ENCODE data around the gene LCE1F. TPM values are rescaled to one million over a fixed set of nuclear protein-coding genes. Genes with fewer than 3 reads are reported as not detected.

Gene LCE1F
- polyA plus RNA-seq, 4 donors, result not detected

DNA sequence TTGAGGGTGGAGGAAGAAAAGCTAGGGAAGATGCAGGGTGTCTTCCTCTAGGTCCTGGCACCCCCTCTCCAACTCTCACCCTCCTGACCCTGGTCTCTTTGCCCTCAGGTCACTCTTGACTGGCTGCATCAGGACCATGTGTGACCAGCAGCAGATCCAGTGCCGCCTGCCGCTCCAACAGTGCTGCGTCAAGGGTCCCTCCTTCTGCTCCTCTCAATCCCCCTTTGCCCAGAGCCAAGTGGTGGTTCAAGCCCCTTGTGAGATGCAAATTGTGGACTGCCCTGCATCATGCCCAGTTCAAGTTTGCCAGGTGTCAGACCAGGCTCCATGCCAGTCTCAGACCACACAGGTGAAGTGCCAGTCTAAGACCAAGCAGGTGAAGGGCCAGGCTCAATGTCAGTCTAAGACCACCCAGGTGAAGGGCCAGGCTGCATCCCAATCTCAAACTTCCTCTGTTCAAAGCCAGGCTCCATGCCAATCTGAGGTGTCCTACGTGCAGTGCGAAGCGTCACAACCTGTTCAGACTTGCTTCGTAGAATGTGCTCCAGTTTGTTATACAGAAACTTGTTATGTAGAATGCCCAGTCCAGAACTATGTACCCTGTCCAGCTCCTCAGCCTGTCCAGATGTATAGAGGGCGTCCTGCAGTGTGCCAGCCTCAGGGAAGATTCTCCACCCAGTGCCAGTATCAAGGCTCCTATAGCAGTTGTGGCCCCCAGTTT is 15.3 kb upstream of the LCE1F start:
- FAIRE-seq, result no peak

DNA sequence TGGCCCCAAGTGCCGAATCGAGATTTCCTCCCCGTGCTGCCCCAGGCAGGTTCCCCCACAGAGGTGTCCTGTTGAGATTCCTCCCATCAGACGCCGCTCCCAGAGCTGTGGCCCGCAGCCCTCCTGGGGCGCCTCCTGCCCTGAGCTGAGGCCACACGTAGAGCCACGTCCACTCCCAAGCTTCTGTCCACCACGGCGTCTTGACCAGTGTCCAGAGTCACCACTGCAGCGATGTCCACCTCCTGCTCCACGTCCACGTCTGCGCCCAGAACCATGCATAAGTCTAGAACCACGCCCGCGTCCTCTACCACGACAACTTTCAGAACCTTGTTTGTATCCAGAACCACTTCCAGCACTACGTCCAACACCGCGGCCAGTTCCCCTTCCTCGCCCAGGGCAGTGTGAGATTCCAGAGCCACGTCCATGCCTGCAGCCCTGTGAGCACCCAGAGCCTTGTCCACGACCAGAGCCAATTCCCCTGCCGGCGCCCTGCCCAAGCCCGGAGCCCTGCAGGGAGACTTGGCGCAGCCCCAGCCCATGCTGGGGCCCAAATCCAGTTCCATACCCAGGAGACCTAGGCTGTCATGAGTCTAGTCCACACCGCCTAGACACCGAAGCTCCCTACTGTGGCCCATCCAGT is 14.3 kb upstream of the LCE1F start:
- Histone ChIP-seq H3K9me3 (ENCODE audit: control insufficient read depth in 2 of 2, insufficient read depth in 1 of 2, low read depth in 1 of 2, low read length in 1 of 2) (no peaks in the 10 kb centered on the region), H3K4me3 (ENCODE audit: low read depth in 1 of 3, low read length in 3 of 3) (no peak overlapping the region), H3K36me3 (ENCODE audit: control insufficient read depth in 3 of 3, insufficient read depth in 2 of 3, low read depth in 1 of 3, low read length in 3 of 3) (no peaks in the 10 kb centered on the region), H3K4me1 (ENCODE audit: control insufficient read depth in 3 of 3, insufficient read depth in 2 of 3, low read depth in 1 of 3, low read length in 2 of 3) (no peaks in the 10 kb centered on the region), H3K27me3 (ENCODE audit: control insufficient read depth in 3 of 3, insufficient read depth in 3 of 3, low read length in 3 of 3) (no peaks in the 10 kb centered on the region), H3K27ac (ENCODE audit: low read depth in 1 of 3, low read length in 2 of 3) (no peak overlapping the region)
- 90 to 92% (median 92%) methylated on average over 31 of the region's 31 CpGs for WGBS, 3 donors
- no peak for DNase-seq
- no peak for FAIRE-seq

More for the DNA sequence above, 15.3 kb upstream of the LCE1F start:
- no peak overlapping the region for H3K27ac ChIP-seq (ENCODE audit: low read depth in 1 of 3, low read length in 2 of 3)
- H3K27me3 ChIP-seq (ENCODE audit: control insufficient read depth in 3 of 3, insufficient read depth in 3 of 3, low read length in 3 of 3), result no peaks in the 10 kb centered on the region
- H3K4me1 ChIP-seq (ENCODE audit: control insufficient read depth in 3 of 3, insufficient read depth in 2 of 3, low read depth in 1 of 3, low read length in 2 of 3), result no peaks in the 10 kb centered on the region
- 71 to 90% (median 81%) methylated on average over 8 of the region's 8 CpGs for WGBS, 3 donors
- H3K36me3 ChIP-seq (ENCODE audit: control insufficient read depth in 3 of 3, insufficient read depth in 2 of 3, low read depth in 1 of 3, low read length in 3 of 3), result no peaks in the 10 kb centered on the region
- H3K9me3 ChIP-seq (ENCODE audit: control insufficient read depth in 2 of 2, insufficient read depth in 1 of 2, low read depth in 1 of 2, low read length in 1 of 2), result no peaks in the 10 kb centered on the region
- no peak for DNase-seq
- H3K4me3 ChIP-seq (ENCODE audit: low read depth in 1 of 3, low read length in 3 of 3), result no peak overlapping the region

DNA sequence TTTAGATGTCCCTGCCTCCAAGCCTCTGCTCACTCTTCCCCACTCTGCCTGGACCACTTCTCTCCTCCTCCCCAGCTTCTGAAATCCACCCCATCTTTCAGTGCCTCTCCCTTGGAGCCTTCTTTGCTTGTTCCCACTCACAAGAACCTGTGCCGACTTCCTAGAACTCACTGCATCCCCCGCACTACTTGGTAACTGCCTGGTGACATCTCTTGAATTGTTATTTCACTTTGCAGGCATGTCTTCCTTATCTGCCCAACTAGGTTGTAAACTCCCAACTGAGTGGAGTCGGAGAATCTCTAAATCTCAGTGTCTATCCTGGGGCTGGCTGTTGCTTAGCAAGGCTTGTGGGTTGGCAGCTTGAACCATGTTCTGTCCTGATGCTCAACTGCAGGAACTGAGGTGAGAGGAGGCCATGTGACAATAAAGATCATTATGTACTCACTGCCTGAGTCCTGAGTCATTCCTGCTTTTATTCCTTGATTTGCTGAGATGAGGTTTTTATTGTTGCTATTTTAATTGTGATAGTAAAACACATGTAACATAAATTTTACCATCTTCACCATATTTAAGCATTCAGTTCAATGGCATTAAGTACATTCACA is 13.2 kb upstream of the LCE1F start:
- Histone ChIP-seq H3K9me3 (ENCODE audit: control insufficient read depth in 2 of 2, insufficient read depth in 1 of 2, low read depth in 1 of 2, low read length in 1 of 2) (no peaks in the 10 kb centered on the region), H3K36me3 (ENCODE audit: control insufficient read depth in 3 of 3, insufficient read depth in 2 of 3, low read depth in 1 of 3, low read length in 3 of 3) (no peaks in the 10 kb centered on the region), H3K27ac (ENCODE audit: low read depth in 1 of 3, low read length in 2 of 3) (no peak overlapping the region), H3K4me3 (ENCODE audit: low read depth in 1 of 3, low read length in 3 of 3) (no peak overlapping the region), H3K27me3 (ENCODE audit: control insufficient read depth in 3 of 3, insufficient read depth in 3 of 3, low read length in 3 of 3) (no peaks in the 10 kb centered on the region), H3K4me1 (ENCODE audit: control insufficient read depth in 3 of 3, insufficient read depth in 2 of 3, low read depth in 1 of 3, low read length in 2 of 3) (no peaks in the 10 kb centered on the region)
- FAIRE-seq (no peak), DNase-seq (no peak)
- 69 to 82% (median 78%) methylated on average over 3 of the region's 3 CpGs for WGBS, 3 donors

DNA sequence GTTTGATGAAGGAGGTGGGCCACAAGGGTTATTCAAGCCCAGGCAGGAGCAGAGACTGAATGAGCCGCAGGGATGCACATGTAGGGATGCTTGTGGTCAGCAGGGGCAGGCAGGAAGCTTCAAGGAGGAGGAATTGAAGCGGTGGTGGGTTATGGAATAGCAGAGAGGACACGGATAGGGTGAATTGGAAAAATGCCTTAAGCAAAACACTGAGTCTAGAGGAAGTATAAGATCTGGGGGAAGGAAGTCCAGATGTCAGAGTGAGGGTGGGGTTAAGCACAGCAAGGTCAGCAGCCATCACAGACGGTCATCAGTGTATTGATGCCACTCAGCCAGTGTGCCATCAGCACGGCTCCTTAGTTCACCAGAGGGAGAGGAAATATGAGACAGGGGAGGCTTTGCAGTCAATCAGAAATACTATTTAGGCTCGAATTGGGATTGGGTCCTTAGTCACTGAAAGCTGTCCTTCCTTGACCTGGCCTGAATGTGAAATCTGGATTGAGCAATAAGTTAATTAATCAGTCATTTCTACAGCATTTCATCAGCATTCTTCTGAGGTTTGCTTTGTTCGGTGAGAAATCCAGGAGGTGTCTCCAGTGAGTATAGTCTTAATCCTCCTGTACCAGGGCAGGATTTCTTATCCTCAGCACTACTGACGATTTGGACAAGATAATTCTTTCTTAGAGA is 6.0 kb upstream of the LCE1F start:
- H3K9me3 ChIP-seq (ENCODE audit: control insufficient read depth in 2 of 2, insufficient read depth in 1 of 2, low read depth in 1 of 2, low read length in 1 of 2), result no peaks in the 10 kb centered on the region
- H3K36me3 ChIP-seq (ENCODE audit: control insufficient read depth in 3 of 3, insufficient read depth in 2 of 3, low read depth in 1 of 3, low read length in 3 of 3), result no peaks in the 10 kb centered on the region
- H3K4me3 ChIP-seq (ENCODE audit: low read depth in 1 of 3, low read length in 3 of 3), result no peak overlapping the region
- H3K27ac ChIP-seq (ENCODE audit: low read depth in 1 of 3, low read length in 2 of 3), result no peak overlapping the region
- H3K4me1 ChIP-seq (ENCODE audit: control insufficient read depth in 3 of 3, insufficient read depth in 2 of 3, low read depth in 1 of 3, low read length in 2 of 3), result no peaks in the 10 kb centered on the region
- no peak for DNase-seq
- H3K27me3 ChIP-seq (ENCODE audit: control insufficient read depth in 3 of 3, insufficient read depth in 3 of 3, low read length in 3 of 3), result no peaks in the 10 kb centered on the region
- WGBS, 3 donors, result 45 to 53% (median 50%) methylated on average over 8 of the region's 8 CpGs
- FAIRE-seq, result no peak

DNA sequence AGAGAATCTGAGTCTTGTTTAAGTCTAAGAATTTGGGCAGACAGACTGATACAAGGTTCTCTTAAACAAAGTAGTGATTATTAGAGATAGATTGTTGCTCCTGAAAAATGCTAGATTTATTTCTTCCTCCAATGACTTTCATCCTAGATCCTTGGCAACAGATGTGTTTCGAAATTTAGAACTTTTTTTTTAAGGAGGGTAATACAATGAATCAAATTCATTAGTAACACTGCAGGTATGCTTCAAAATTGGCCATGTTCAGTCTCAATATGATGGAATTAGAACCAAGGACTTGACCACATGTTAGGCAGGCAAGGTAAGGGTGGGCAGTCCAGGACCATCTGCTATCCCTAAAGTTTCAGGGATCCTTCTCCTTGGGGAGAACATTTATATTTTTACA is 4.5 kb upstream of the LCE1F start:
- WGBS, 3 donors, result 58 to 75% (median 69%) methylated on average over 1 of the region's 1 CpG
- FAIRE-seq (no peak), DNase-seq (no peak)
- Histone ChIP-seq H3K9me3 (ENCODE audit: control insufficient read depth in 2 of 2, insufficient read depth in 1 of 2, low read depth in 1 of 2, low read length in 1 of 2) (no peaks in the 10 kb centered on the region), H3K36me3 (ENCODE audit: control insufficient read depth in 3 of 3, insufficient read depth in 2 of 3, low read depth in 1 of 3, low read length in 3 of 3) (no peaks in the 10 kb centered on the region), H3K4me3 (ENCODE audit: low read depth in 1 of 3, low read length in 3 of 3) (no peak overlapping the region), H3K27ac (ENCODE audit: low read depth in 1 of 3, low read length in 2 of 3) (no peak overlapping the region), H3K4me1 (ENCODE audit: control insufficient read depth in 3 of 3, insufficient read depth in 2 of 3, low read depth in 1 of 3, low read length in 2 of 3) (no peaks in the 10 kb centered on the region), H3K27me3 (ENCODE audit: control insufficient read depth in 3 of 3, insufficient read depth in 3 of 3, low read length in 3 of 3) (no peaks in the 10 kb centered on the region)

DNA sequence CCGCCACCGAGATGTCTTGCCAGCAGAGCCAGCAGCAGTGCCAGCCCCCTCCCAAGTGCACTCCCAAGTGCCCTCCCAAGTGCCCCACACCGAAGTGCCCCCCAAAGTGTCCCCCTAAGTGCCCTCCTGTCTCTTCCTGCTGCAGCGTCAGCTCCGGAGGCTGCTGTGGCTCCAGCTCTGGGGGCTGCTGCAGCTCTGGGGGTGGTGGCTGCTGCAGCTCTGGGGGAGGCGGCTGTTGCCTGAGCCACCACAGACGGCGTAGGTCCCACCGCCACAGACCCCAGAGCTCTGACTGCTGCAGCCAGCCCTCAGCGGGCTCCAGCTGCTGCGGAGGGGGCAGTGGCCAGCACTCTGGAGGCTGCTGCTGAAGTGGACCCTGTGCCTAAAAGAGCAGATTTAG is 1.4 kb downstream of the LCE1F start:
- Histone ChIP-seq H3K36me3 (ENCODE audit: control insufficient read depth in 3 of 3, insufficient read depth in 2 of 3, low read depth in 1 of 3, low read length in 3 of 3) (no peaks in the 10 kb centered on the region), H3K4me3 (ENCODE audit: low read depth in 1 of 3, low read length in 3 of 3) (no peak overlapping the region), H3K4me1 (ENCODE audit: control insufficient read depth in 3 of 3, insufficient read depth in 2 of 3, low read depth in 1 of 3, low read length in 2 of 3) (no peaks in the 10 kb centered on the region), H3K27ac (ENCODE audit: low read depth in 1 of 3, low read length in 2 of 3) (no peak overlapping the region), H3K9me3 (ENCODE audit: control insufficient read depth in 2 of 2, insufficient read depth in 1 of 2, low read depth in 1 of 2, low read length in 1 of 2) (no peaks in the 10 kb centered on the region), H3K27me3 (ENCODE audit: control insufficient read depth in 3 of 3, insufficient read depth in 3 of 3, low read length in 3 of 3) (no peaks in the 10 kb centered on the region)
- DNase-seq (no peak), FAIRE-seq (no peak)
- WGBS, 3 donors, result 84 to 88% (median 84%) methylated on average over 11 of the region's 11 CpGs

DNA sequence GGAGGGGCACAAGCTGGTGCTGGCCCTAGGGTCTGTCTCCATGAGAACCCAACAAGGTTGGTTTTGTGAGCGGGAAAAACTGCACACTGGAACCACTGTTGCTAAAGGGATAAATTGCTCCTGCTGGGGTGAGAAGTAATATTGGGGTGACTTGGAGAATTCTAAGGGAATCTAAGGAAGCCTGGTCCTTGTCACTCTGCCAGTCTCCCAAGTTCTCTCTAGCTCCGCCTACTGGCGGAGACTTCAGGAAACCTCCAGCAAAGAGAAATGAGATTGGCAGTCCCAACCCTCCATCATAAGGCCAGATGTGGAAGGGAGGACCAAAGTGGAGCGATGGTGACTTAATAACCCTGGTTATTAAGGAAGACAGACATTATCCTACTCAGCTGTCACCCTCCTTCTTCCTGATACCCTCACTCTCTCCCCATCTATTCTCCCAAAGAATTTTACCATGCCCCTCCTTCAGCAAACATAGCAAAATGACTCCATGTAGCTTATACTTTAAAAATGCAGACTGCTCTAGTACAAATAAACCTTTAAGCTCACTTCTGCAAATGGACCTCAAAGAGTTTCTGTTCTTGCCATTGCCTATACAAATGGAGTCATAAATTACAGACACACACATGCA is 2.7 kb downstream of the LCE1F start:
- Histone ChIP-seq H3K9me3 (ENCODE audit: control insufficient read depth in 2 of 2, insufficient read depth in 1 of 2, low read depth in 1 of 2, low read length in 1 of 2) (no peaks in the 10 kb centered on the region), H3K27ac (ENCODE audit: low read depth in 1 of 3, low read length in 2 of 3) (no peak overlapping the region), H3K4me3 (ENCODE audit: low read depth in 1 of 3, low read length in 3 of 3) (no peak overlapping the region), H3K27me3 (ENCODE audit: control insufficient read depth in 3 of 3, insufficient read depth in 3 of 3, low read length in 3 of 3) (no peaks in the 10 kb centered on the region), H3K4me1 (ENCODE audit: control insufficient read depth in 3 of 3, insufficient read depth in 2 of 3, low read depth in 1 of 3, low read length in 2 of 3) (no peaks in the 10 kb centered on the region), H3K36me3 (ENCODE audit: control insufficient read depth in 3 of 3, insufficient read depth in 2 of 3, low read depth in 1 of 3, low read length in 3 of 3) (no peaks in the 10 kb centered on the region)
- 40 to 63% (median 54%) methylated on average over 4 of the region's 4 CpGs for WGBS, 3 donors
- DNase-seq (peak; percentile 13 to 20), FAIRE-seq (no peak)

DNA sequence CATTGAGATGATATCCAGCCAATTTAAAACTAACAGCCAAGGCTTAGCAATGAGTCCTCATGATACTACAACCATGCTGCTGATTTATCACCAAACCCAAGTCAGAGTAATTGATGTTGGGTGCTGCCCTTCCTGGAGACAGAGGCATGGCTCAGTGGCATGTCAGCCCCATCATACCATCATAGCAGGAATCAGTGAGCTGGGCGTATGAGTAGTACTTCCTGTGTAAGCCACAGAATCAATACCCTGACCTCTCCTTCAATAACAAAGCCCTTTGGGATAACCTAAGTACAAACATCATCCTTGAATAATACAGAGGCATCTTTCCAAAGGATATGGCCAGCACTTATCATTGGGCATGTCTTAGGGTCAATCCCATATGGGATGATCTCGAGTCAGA is 8.2 kb downstream of the LCE1F start:
- DNase-seq, result no peak
- Histone ChIP-seq H3K9me3 (ENCODE audit: control insufficient read depth in 2 of 2, insufficient read depth in 1 of 2, low read depth in 1 of 2, low read length in 1 of 2) (no peaks in the 10 kb centered on the region), H3K36me3 (ENCODE audit: control insufficient read depth in 3 of 3, insufficient read depth in 2 of 3, low read depth in 1 of 3, low read length in 3 of 3) (no peaks in the 10 kb centered on the region), H3K4me1 (ENCODE audit: control insufficient read depth in 3 of 3, insufficient read depth in 2 of 3, low read depth in 1 of 3, low read length in 2 of 3) (no peaks in the 10 kb centered on the region), H3K27ac (ENCODE audit: low read depth in 1 of 3, low read length in 2 of 3) (no peak overlapping the region), H3K4me3 (ENCODE audit: low read depth in 1 of 3, low read length in 3 of 3) (no peak overlapping the region), H3K27me3 (ENCODE audit: control insufficient read depth in 3 of 3, insufficient read depth in 3 of 3, low read length in 3 of 3) (no peaks in the 10 kb centered on the region)
- WGBS, 3 donors, result 45 to 65% (median 46%) methylated on average over 2 of the region's 2 CpGs
- no peak for FAIRE-seq

All from small intestine (tissue), 7 donors.